DMS79 (cell line): ENCODE data around the gene MAPK8.
"Not testable (repeated sequence)": the region's sequence is repeated elsewhere in the genome, so short reads cannot be mapped to it uniquely, and the experiment has no call there.

ENCODE experiments used
- DNase-seq: peaks from one replicate; lab custom pipeline; 2025; lab: John Stamatoyannopoulos, UW

Gene MAPK8

GRCh38 chr10:48336978-48337599 lies 30.6 kb downstream of the MAPK8 start:
- no peak for DNase-seq

- DNase-seq: no peak
Observed at GRCh38 chr10:48340734-48341133, 34.3 kb downstream of the MAPK8 start.

GRCh38 chr10:48343106-48343505 lies 36.6 kb downstream of the MAPK8 start:
- DNase-seq: no peak

- no peak for DNase-seq
Observed at GRCh38 chr10:48343921-48344598, 37.6 kb downstream of the MAPK8 start.

- DNase-seq: not testable (repeated sequence)
Observed at GRCh38 chr10:48346248-48346647, 39.8 kb downstream of the MAPK8 start.

- not testable (repeated sequence) for DNase-seq
Observed at GRCh38 chr10:48347539-48347938, 41.1 kb downstream of the MAPK8 start.

- DNase-seq: not testable (repeated sequence)
Observed at GRCh38 chr10:48347943-48348342, 41.5 kb downstream of the MAPK8 start.

GRCh38 chr10:48353246-48353645 lies 46.8 kb downstream of the MAPK8 start:
- no peak for DNase-seq

GRCh38 chr10:48357631-48358030 lies 51.2 kb downstream of the MAPK8 start:
- DNase-seq: no peak

GRCh38 chr10:48358162-48358561 lies 51.7 kb downstream of the MAPK8 start:
- no peak for DNase-seq

- no peak for DNase-seq
Observed at GRCh38 chr10:48358838-48359237, 52.4 kb downstream of the MAPK8 start.

GRCh38 chr10:48361176-48361575 lies 54.7 kb downstream of the MAPK8 start:
- DNase-seq: no peak

- peak; percentile 17 for DNase-seq
Observed at GRCh38 chr10:48363617-48364355, 57.3 kb downstream of the MAPK8 start.

- peak; percentile 57 for DNase-seq
Observed at GRCh38 chr10:48364659-48365405, 58.4 kb downstream of the MAPK8 start.

- no peak for DNase-seq
Observed at GRCh38 chr10:48365668-48366067, 59.2 kb downstream of the MAPK8 start.

GRCh38 chr10:48366261-48366660 lies 59.8 kb downstream of the MAPK8 start:
- DNase-seq: no peak

- no peak for DNase-seq
Observed at GRCh38 chr10:48369501-48369900, 63.0 kb downstream of the MAPK8 start.

GRCh38 chr10:48377751-48378530 lies 71.5 kb downstream of the MAPK8 start:
- DNase-seq: no peak

GRCh38 chr10:48378675-48379074 lies 72.2 kb downstream of the MAPK8 start:
- no peak for DNase-seq

- DNase-seq: no peak
Observed at GRCh38 chr10:48381971-48382370, 75.5 kb downstream of the MAPK8 start.

GRCh38 chr10:48382982-48383381 lies 76.5 kb downstream of the MAPK8 start:
- DNase-seq: no peak

GRCh38 chr10:48383393-48383792 lies 76.9 kb downstream of the MAPK8 start:
- DNase-seq: no peak
